A549 (cell line): ENCODE data around the gene NNMT.

Source experiments
- MAFK ChIP-seq: fragments of 450-650 bp; IDR thresholded peaks from 2 replicates; pipeline ENCODE4 v1.6.1; 2014; ENCODE audit not compliant: partially characterized antibody
- TF ChIP-seq, protein P1 (sequence below): IDR thresholded peaks from 2 replicates; pipeline ENCODE4 v1.6.1; 2012
- TF ChIP-seq, protein P2 (sequence below): fragments of 200-600 bp; sonication (generic); IDR thresholded peaks from 2 replicates; pipeline ENCODE4 v1.6.1; 2016; ENCODE audit warnings: antibody characterized with exemption, mild to moderate bottlenecking, moderate library complexity
- TF ChIP-seq, protein P3 (sequence below): fragments of >200 bp; sonication (Bioruptor Twin); formaldehyde crosslinking; IDR thresholded peaks from 3 replicates; pipeline ENCODE4 v1.5.1; 2016

DNA sequence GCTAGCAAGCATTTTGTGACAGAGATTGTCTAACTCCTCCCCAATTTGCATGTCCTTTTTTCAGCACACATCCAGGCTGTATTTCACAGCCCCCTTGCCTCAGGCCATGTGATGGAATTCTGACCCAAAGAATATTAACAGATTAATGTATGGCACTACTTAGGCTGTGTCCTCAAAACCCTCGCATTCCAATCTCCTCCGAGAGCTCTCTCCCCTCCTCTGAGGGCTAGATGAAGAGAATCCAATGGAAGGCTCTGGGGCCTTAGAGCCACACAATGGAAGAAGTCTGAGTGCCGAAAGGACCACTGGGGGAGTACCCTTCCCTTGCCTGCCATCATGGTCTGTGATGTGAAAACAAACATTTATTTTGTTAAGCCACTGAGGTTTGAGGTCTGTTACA, 13.7 kb upstream of the NNMT start:
- TF ChIP-seq MAFK: no peak
- TF ChIP-seq, protein P1, sequence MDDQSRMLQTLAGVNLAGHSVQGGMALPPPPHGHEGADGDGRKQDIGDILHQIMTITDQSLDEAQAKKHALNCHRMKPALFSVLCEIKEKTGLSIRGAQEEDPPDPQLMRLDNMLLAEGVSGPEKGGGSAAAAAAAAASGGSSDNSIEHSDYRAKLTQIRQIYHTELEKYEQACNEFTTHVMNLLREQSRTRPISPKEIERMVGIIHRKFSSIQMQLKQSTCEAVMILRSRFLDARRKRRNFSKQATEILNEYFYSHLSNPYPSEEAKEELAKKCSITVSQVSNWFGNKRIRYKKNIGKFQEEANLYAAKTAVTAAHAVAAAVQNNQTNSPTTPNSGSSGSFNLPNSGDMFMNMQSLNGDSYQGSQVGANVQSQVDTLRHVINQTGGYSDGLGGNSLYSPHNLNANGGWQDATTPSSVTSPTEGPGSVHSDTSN: no peak
- TF ChIP-seq, protein P2, sequence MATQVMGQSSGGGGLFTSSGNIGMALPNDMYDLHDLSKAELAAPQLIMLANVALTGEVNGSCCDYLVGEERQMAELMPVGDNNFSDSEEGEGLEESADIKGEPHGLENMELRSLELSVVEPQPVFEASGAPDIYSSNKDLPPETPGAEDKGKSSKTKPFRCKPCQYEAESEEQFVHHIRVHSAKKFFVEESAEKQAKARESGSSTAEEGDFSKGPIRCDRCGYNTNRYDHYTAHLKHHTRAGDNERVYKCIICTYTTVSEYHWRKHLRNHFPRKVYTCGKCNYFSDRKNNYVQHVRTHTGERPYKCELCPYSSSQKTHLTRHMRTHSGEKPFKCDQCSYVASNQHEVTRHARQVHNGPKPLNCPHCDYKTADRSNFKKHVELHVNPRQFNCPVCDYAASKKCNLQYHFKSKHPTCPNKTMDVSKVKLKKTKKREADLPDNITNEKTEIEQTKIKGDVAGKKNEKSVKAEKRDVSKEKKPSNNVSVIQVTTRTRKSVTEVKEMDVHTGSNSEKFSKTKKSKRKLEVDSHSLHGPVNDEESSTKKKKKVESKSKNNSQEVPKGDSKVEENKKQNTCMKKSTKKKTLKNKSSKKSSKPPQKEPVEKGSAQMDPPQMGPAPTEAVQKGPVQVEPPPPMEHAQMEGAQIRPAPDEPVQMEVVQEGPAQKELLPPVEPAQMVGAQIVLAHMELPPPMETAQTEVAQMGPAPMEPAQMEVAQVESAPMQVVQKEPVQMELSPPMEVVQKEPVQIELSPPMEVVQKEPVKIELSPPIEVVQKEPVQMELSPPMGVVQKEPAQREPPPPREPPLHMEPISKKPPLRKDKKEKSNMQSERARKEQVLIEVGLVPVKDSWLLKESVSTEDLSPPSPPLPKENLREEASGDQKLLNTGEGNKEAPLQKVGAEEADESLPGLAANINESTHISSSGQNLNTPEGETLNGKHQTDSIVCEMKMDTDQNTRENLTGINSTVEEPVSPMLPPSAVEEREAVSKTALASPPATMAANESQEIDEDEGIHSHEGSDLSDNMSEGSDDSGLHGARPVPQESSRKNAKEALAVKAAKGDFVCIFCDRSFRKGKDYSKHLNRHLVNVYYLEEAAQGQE: no peak
- TF ChIP-seq, protein P3, sequence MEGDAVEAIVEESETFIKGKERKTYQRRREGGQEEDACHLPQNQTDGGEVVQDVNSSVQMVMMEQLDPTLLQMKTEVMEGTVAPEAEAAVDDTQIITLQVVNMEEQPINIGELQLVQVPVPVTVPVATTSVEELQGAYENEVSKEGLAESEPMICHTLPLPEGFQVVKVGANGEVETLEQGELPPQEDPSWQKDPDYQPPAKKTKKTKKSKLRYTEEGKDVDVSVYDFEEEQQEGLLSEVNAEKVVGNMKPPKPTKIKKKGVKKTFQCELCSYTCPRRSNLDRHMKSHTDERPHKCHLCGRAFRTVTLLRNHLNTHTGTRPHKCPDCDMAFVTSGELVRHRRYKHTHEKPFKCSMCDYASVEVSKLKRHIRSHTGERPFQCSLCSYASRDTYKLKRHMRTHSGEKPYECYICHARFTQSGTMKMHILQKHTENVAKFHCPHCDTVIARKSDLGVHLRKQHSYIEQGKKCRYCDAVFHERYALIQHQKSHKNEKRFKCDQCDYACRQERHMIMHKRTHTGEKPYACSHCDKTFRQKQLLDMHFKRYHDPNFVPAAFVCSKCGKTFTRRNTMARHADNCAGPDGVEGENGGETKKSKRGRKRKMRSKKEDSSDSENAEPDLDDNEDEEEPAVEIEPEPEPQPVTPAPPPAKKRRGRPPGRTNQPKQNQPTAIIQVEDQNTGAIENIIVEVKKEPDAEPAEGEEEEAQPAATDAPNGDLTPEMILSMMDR: no peak
